Measurements from ENCODE around the gene ZHX3. TPM values are rescaled to one million over a fixed set of nuclear protein-coding genes. Genes with fewer than 3 reads are reported as not detected.

Gene ZHX3
- total RNA-seq, 4 donors from 2014 or later: 89.3 to 173 (median 156) TPM

- Histone ChIP-seq H3K27ac (replicated peaks in 1 of 4) (peak overlapping the region; percentile 86 to 96 (median 92)), H3K4me1 (peaks cover 64 to 91% (median 77%) of the 10 kb centered on the region in 4 donors), H3K27me3 (no peaks in the 10 kb centered on the region), H3K4me3 (peak overlapping the region; percentile 2 to 27 (median 12)), H3K9me3 (no peaks in the 10 kb centered on the region), H3K36me3 (no peaks in the 10 kb centered on the region)
- DNase-seq (ENCODE audit: extremely low spot score): no peak
- intact Hi-C loops (cut with DNase I): loop anchor here (5.0 kb wide), 3 partner anchors 68 to 83 kb away; partner anchors contain the start of gene ZHX3
- TF ChIP-seq POLR2A (IDR thresholded peaks at IDR 0.05; ENCODE audit: low read depth) (no peak), EP300 (IDR thresholded peaks at IDR 0.05) (no peak), POLR2AphosphoS5 (IDR thresholded peaks at IDR 0.05) (peak; percentile 79 to 80)
- TF ChIP-seq, protein P1, sequence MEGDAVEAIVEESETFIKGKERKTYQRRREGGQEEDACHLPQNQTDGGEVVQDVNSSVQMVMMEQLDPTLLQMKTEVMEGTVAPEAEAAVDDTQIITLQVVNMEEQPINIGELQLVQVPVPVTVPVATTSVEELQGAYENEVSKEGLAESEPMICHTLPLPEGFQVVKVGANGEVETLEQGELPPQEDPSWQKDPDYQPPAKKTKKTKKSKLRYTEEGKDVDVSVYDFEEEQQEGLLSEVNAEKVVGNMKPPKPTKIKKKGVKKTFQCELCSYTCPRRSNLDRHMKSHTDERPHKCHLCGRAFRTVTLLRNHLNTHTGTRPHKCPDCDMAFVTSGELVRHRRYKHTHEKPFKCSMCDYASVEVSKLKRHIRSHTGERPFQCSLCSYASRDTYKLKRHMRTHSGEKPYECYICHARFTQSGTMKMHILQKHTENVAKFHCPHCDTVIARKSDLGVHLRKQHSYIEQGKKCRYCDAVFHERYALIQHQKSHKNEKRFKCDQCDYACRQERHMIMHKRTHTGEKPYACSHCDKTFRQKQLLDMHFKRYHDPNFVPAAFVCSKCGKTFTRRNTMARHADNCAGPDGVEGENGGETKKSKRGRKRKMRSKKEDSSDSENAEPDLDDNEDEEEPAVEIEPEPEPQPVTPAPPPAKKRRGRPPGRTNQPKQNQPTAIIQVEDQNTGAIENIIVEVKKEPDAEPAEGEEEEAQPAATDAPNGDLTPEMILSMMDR (IDR thresholded peaks at IDR 0.05): peak; percentile 25 to 53 (median 41)
- WGBS: 31% methylated on average over 9 of the region's 9 CpGs
Observed at GRCh38 chr20:41249411-41250281, 67.9 kb downstream of the ZHX3 start.

GRCh38 chr20:41248368-41249024, 69.0 kb downstream of the ZHX3 start:
- DNase-seq (ENCODE audit: extremely low spot score): no peak
- H3K4me1 ChIP-seq: peaks cover 75 to 99% (median 88%) of the 10 kb centered on the region in 4 donors
- intact Hi-C loops (cut with DNase I): loop anchor here (5.0 kb wide), 2 partner anchors 71 to 84 kb away; no protein-coding TSS in a partner anchor

GRCh38 chr20:41247523-41248367, 69.8 kb downstream of the ZHX3 start:
- H3K27ac ChIP-seq (replicated peaks in 1 of 4): peak overlapping the region; percentile 86 to 96 (median 92)
- H3K9me3 ChIP-seq: no peaks in the 10 kb centered on the region
- no peaks in the 10 kb centered on the region for H3K36me3 ChIP-seq
- H3K4me3 ChIP-seq: peak overlapping the region; percentile 2 to 32 (median 20)
- no peak for DNase-seq (ENCODE audit: extremely low spot score)
- intact Hi-C loops (cut with DNase I): loop anchor here (5.0 kb wide), 2 partner anchors 70 to 85 kb away; no protein-coding TSS in a partner anchor
- H3K27me3 ChIP-seq: no peaks in the 10 kb centered on the region
- peaks cover 81 to 100% (median 94%) of the 10 kb centered on the region in 4 donors for H3K4me1 ChIP-seq
- WGBS: 48% methylated on average over 7 of the region's 7 CpGs
- no peak for TF ChIP-seq POLR2A (IDR thresholded peaks at IDR 0.05; ENCODE audit: low read depth)
- TF ChIP-seq EP300 (IDR thresholded peaks at IDR 0.05): peak; percentile 8
- TF ChIP-seq, protein P1 (IDR thresholded peaks at IDR 0.05): no peak

More at GRCh38 chr20:41248368-41249024, 69.0 kb downstream of the ZHX3 start:
- H3K27me3 ChIP-seq: no peaks in the 10 kb centered on the region
- H3K4me3 ChIP-seq: peak overlapping the region; percentile 2 to 32 (median 20)
- no peaks in the 10 kb centered on the region for H3K9me3 ChIP-seq
- peak; percentile 93 for TF ChIP-seq EP300 (IDR thresholded peaks at IDR 0.05)
- TF ChIP-seq POLR2A (IDR thresholded peaks at IDR 0.05; ENCODE audit: low read depth): no peak
- peak; percentile 85 to 93 for TF ChIP-seq POLR2AphosphoS5 (IDR thresholded peaks at IDR 0.05)
- 37% methylated on average over 4 of the region's 4 CpGs for WGBS
- H3K27ac ChIP-seq (replicated peaks in 1 of 4): peak overlapping the region; percentile 86 to 96 (median 92)
- no peaks in the 10 kb centered on the region for H3K36me3 ChIP-seq

- Histone ChIP-seq H3K4me3 (no peak overlapping the region), H3K4me1 (peaks cover 68 to 98% (median 95%) of the 10 kb centered on the region in 4 donors), H3K9me3 (no peaks in the 10 kb centered on the region), H3K27ac (replicated peaks in 1 of 4) (peak overlapping the region; percentile 86 to 96 (median 92)), H3K27me3 (no peaks in the 10 kb centered on the region), H3K36me3 (no peaks in the 10 kb centered on the region)
- intact Hi-C loops (cut with DNase I): loop anchor here (5.0 kb wide), 2 partner anchors 68 to 87 kb away; no protein-coding TSS in a partner anchor
- 42% methylated on average over 2 of the region's 2 CpGs for WGBS
- no peak for DNase-seq (ENCODE audit: extremely low spot score)
- TF ChIP-seq, protein P1 (IDR thresholded peaks at IDR 0.05): peak in 2 of 3 experiments; percentile 29 to 48
- TF ChIP-seq EP300 (IDR thresholded peaks at IDR 0.05) (no peak), POLR2A (IDR thresholded peaks at IDR 0.05; ENCODE audit: low read depth) (no peak), POLR2AphosphoS5 (IDR thresholded peaks at IDR 0.05) (peak; percentile 52 to 67)
Observed at GRCh38 chr20:41245086-41245707, 72.3 kb downstream of the ZHX3 start.

Data from esophagus muscularis mucosa (tissue), 4 donors.